Cerebellar nuclear complex (tissue), 1 donor: ENCODE results near the gene TDP2.
"Not testable (repeated sequence)": the region's sequence is repeated elsewhere in the genome, so short reads cannot be mapped to it uniquely, and the experiment has no call there.

Experiments used
- DNase-seq, 2 experiments: peaks; one replicate each; lab custom pipeline; 2025; lab: John Stamatoyannopoulos, UW

TDP2 gene

DNA sequence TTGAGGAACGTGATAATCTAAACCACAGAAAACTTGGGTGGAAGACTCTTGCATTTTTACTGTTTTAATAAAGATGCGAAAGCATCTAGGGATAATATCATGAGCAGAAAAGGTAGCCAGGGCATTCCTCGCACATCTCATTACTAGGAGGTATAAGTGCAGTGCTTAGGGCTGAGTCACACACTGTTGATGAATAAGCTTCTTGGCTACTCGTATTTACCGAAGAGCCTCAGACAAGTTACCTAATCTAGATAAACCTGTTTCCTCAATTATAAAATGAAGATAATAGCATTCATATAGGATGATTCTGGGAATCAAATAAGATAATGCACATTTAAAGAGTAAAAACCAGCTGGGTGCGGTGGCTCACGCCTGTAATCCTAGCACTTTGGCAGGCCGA is 19.9 kb downstream of the TDP2 start:
- no peak for DNase-seq

DNA sequence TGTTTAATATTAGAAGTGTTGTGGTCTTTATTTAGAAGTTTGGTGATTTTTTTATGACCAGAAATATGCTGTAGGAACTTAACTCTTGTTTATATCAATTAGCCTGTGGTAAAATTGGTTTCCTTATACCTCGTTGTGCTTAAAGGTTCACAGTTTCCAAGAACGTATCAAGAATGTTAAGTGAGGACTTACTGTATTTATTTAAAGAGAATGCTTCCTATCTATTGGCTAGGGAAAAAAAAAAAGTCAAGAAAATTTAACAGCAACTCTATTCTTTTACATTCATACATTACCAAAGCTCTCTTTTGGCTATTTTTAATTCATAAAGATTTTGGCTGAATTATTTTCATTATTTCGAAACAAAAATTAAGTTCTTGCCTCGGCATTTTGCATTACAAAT is 22.3 kb downstream of the TDP2 start:
- no peak for DNase-seq

GRCh38 chr6:24643920-24644319 is 22.8 kb downstream of the TDP2 start:
- no peak for DNase-seq

DNA sequence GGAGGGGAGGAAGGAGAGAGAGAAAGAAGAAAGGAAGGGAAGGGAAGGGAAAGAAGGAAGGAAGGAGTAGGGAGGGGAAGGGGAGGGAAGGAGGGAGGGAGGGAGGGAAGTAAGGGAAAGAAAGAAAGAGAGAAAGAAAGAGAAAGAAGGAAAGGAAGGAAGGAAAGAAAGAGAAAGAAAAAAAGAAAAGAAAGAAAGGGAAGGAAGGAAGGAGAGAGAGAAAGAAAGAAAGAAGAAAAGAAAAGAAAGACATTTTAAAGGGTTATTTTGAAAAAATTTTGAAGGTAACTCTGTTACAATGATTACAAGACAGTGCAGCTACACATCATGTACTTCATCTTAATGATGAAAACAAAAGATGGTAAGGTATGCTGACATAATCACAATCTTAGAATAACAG is 24.6 kb downstream of the TDP2 start:
- no peak for DNase-seq

- not testable (repeated sequence) for DNase-seq
Observed at GRCh38 chr6:24640631-24641030, 26.1 kb downstream of the TDP2 start.

- no peak for DNase-seq
Observed at GRCh38 chr6:24640166-24640565, 26.5 kb downstream of the TDP2 start.

DNA sequence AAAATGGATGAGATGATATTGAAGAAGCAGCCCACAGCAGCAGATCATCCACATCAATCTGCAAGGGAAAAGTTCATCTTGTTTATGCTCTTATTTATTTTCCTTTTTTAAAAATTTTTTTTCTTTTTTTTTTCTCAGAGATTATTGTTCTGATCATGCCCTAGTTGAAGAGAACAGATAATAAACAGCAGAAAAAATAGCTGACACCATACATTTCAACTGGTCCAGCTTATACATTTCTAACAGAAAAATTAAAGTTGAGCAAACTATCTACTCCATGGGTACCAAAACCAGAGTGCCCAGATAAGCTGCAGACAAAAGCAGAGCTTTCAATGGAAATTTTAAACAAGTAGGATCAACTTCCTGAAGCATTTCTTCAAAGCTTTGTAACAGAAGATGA is 30.0 kb downstream of the TDP2 start:
- no peak for DNase-seq

GRCh38 chr6:24632573-24632972 is 34.1 kb downstream of the TDP2 start:
- DNase-seq = no peak

GRCh38 chr6:24631671-24632070 is 35.0 kb downstream of the TDP2 start:
- DNase-seq = no peak

- DNase-seq = no peak
Observed at GRCh38 chr6:24630856-24631505, 35.7 kb downstream of the TDP2 start.

GRCh38 chr6:24621626-24622289 is 44.9 kb downstream of the TDP2 start:
- no peak for DNase-seq

- no peak for DNase-seq
Observed at GRCh38 chr6:24620637-24621036, 46.1 kb downstream of the TDP2 start.

DNA sequence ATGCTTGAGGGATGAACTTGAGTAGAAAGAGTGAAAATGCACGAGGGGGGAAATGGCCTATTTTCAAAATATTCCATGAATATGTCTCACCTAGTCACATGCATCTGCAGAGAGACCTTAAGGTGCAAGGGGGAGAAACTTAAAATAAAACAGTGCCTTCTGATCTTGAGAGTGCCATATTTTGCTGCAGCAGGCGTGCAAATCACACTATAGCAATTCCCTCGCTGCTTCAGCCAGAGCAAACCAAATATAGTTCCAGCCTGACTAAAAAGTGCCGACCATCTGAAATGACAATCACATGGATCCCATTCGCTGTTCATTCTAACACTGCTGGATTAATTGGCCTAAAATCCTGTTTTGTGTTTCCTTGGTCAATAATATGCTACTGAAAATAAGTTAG is 47.0 kb downstream of the TDP2 start:
- DNase-seq = no peak

- no peak for DNase-seq
Observed at GRCh38 chr6:24614648-24615047, 52.1 kb downstream of the TDP2 start.

GRCh38 chr6:24614043-24614420 is 52.7 kb downstream of the TDP2 start:
- DNase-seq = peak; percentile 44 to 73

DNA sequence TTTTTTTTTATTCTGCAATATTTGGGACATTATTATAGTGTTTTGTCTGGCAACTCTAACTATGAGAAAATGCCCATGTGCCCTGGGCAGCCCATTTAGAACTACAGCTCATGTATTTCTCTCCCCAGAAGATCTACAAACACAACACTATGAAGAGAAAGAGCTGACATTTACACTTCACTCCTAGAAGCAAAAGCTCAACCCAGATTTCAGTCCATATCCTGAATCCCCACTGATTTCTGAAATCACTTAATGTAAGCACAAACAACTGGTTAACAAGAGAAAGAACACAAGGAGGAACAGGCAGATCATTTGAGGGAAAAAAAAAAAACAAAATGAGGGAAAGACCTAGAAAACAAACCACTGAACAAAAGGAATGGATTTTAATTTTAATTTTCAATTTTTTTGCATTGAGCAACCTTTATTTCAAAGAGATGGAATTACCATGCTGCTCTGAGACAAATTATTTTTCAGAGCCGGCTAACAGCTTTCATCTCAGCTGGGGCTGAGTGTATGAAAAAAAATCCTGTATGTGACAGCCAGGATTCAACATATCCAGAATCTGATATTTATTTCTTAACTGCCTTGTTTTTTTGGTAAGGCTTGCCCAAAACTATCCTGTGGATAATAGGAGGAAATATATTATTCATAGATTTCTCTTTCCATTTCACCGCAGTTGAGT is 53.2 kb downstream of the TDP2 start:
- DNase-seq = peak in 1 of 2 experiments; percentile 73

GRCh38 chr6:24610672-24611071 is 56.0 kb downstream of the TDP2 start:
- DNase-seq = no peak

DNA sequence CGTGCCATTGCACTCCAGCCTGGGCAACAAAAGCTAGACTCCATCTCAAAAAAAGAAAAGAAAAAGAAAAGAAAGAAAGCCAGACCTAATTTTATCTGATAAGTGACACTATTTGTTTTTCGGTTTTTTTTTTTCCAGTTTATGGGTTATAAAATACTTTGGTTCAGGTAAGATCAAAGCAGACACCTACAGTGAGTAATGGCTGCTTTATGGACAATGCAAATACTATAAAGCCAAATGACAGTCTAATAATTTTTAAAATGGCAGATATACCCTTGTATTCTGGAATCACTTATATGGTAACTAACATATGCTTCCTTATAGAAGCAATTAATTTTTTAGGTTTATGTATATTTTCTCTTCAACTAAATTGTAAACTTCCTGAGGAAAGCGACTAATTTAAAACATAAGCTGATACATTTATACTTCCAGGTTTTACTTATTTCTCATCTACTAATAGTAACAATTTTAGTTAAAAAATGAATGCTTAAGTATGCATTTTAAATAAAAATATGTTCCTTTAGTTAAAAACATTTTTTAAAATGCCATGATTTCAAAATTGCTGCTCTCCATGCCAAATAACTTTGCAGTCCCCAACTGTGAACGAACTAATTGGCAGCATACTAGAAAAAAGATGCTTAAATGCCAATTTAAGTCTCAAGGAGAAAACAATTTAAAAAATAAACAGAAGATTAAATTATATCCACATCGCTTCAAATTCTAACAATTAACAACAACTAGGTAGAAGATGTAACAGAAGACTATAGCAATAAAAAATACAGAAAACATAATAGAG is 59.2 kb downstream of the TDP2 start:
- no peak for DNase-seq

- no peak for DNase-seq
Observed at GRCh38 chr6:24606200-24606930, 60.3 kb downstream of the TDP2 start.

DNA sequence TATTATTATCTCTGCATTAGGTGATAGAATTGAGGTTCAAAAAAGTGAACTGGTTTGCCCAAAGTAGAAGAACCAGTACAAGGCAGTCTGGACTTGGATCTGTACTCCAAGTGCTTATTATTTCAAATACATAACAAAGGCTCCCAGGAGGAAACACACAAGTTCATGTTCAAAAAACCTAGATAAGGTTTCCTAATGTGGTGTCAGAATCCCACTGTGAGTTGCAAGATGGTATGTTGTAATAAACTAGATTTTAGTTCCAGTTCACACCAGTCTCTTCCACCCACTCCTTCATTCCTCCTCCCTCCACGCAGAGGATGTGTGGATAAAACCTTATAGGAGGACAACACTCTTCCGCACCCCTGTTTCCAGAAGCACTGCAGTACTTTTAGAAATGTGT is 63.5 kb downstream of the TDP2 start:
- DNase-seq = no peak

- DNase-seq = no peak
Observed at GRCh38 chr6:24600903-24601302, 65.8 kb downstream of the TDP2 start.
